Amniotic stem cell (primary cell): ENCODE measurements around the gene RTEL1.

ENCODE experiments used
- DNase-seq: peaks from one replicate; lab custom pipeline; 2025; lab: John Stamatoyannopoulos, UW

The RTEL1 gene

DNA sequence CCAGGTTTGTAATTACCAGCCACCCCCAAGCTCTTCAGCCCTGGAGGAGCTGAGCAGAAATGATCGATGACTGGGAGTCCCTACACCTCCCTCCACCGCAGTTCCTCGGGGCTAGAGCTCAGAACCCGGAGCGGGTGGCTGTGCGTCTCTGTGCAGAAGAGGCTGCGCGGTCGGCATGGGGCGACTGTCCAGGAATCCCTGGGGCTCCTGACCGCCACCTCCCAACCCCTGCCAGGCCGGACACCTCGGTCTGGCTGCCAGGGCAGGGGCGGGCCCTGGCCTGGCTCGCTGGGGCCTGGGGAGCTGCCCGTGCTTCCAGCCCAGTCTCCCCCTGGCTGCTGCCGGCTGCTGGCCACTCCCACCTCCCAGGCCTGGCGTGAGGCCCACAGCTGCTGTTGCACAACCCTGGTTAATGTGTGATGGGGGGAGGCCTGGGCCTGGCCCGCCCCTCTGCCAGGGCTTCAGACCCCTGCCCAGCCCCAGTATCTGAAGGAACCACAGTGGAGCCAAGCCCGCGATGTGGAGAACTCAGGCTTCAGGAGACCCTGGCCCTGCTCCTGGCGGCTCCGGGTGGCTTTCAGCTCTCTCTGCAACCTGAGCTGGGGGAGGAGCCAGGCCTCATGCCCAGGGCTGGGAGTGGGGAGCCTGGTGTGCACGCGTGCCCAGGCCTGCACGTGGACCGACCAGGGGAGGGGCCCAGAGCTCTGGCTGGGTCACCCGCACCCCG lies 82.7 kb downstream of the RTEL1 start:
- DNase-seq = peak; percentile 54

DNA sequence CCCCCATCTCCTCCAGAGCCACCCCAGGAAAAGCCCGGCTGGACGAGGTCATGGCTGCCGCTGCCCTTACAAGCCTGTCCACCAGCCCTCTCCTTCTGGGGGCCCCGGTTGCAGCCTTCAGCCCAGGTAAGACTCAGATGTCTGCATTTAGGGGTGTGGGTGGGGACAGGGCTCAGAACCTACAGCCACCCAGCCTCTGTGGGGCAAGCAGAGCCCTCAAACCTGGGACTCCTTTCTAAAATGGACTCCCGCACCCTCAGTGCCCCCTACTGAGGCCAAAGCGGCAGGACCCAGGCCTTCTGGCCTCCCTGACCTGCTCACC lies 83.2 kb downstream of the RTEL1 start:
- DNase-seq = no peak

DNA sequence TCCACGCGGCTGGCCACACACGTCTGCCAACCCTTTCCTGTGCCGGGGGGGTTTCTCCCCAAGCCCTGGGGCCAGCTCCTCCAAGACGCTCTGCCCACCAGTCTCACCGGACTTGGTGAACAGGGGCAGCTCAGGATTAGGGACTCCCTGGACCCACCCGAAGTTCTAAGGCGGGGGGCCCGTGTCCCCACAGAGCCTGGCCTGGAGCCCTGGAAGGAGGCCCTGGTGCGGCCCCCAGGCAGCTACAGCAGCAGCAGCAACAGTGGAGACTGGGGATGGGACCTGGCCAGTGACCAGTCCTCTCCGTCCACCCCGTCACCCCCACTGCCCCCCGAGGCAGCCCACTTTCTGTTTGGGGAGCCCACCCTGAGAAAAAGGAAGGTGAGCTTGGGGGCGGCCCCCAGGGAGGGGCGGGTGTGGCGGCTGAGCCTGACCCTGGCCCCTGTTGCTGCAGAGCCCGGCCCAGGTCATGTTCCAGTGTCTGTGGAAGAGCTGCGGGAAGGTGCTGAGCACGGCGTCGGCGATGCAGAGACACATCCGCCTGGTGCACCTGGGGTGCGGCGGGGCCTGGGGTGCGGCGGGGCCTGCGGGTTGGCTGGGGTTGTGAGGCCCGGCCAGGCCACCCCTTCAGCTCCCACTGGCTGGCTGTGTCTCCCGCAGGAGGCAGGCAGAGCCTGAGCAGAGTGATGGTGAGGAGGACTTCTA lies 83.7 kb downstream of the RTEL1 start:
- no peak for DNase-seq

DNA sequence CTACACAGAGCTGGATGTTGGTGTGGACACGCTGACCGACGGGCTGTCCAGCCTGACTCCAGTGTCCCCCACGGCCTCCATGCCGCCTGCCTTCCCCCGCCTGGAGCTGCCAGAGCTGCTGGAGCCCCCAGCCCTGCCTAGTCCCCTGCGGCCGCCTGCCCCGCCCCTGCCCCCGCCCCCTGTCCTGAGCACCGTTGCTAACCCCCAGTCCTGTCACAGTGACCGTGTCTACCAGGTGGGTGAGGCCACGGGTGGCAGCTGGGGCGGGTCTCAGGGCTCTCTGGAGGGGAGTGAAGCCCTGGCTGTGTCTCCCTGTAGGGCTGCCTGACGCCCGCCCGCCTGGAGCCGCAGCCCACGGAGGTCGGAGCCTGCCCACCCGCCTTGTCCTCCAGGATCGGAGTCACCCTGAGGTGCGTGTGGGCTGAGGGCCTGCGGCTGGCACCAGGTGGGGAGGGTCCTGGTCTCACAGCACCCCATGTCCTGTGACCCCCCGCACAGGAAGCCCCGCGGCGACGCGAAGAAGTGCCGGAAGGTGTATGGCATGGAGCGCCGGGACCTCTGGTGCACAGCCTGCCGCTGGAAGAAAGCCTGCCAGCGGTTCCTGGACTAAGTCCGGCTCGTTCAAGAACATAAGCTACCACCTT lies 84.4 kb downstream of the RTEL1 start:
- DNase-seq = no peak

DNA sequence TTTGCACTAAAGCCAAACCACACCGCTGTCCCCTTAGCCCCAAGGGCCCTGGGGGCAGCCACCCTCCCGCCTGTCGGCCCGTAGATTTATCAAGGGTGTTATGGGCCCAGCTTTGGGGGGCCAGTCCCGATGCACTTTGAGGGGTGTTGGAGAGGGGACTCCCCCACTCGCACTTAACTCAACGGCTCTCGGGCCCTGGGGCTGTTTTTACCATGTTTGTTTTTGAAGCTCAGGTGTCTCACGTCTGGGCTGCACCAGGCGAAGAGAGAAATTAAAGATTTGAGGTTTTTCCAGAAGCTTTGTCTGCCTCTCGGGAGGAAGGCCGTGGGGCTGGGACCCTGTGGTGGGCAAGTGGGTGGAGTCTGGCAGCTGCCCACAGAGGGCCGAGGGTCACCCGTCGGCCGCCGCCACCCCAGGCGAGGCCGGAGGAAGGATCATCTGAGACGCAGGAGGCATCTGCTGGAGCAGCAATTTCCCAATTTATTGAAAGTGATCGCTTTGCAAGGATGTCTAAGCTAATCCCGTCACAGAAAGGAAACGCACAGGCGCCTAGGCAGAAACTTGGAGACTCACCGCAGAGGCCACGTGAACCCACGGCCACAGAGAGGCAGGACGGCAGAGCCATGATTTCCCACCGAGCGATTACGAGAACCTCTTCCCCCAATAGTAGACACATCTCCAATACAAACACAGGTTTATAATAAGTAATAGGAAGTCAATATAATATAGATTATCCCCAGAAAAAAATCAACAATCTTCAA lies 85.3 kb downstream of the RTEL1 start:
- no peak for DNase-seq

DNA sequence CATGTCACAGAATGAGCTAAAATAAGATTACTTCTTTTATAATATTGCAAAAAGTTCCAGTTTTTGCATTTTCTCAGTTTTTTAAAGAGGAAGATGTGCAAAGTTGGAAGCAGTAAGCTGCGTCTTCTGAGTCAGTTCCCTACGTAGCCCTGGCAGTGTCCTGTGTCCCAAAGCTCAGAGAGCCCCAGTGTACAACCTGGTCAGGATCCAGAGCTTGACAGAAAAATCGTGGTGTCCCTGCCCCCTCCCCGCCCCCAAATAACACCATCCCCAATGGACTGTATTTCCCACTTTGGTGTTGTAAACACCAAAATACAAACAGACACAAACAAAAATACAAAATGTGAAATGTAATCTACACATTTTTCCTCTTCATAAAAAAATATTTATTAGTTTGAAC lies 86.0 kb downstream of the RTEL1 start:
- DNase-seq = no peak

DNA sequence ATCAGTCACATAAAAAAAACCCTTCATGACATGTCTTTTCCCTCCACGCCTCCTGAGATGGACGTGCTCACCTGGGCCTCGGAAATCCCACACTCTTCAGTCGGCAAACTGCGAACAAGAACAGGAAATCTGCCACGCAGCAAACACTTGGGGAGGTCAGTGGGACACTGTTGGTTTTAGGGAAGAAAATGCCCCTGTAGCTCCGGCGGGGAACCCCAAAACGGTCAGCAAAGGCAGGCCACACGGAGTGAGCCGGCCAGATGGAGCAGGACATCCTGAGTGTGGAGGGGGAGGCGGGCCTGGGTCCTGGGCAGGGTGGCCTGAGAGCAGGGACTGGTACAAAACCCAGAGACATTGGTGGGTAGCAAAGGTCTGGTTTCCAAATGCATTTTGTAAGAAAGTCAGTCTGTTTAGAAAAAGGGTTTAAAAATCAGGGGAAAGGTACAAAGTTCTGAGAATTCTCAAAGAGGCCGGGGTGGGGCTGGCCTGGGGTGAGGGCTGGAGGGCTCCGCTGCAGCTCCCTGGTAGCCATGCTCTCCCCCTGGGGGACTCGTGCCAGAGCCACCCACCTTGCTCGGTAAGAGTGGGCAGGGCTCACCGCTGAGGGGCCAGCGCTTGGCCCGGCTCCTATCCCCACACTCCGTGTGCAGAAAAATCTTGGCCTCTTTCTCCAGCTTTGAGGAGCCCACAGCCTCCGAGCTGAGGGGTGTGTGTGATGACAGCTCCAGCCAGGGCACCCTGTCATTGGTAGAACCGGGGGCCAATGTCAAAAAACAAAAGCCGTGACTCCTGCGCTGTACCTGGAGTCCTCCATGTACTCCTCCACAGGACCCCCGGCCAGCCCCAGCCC lies 86.7 kb downstream of the RTEL1 start:
- no peak for DNase-seq

DNA sequence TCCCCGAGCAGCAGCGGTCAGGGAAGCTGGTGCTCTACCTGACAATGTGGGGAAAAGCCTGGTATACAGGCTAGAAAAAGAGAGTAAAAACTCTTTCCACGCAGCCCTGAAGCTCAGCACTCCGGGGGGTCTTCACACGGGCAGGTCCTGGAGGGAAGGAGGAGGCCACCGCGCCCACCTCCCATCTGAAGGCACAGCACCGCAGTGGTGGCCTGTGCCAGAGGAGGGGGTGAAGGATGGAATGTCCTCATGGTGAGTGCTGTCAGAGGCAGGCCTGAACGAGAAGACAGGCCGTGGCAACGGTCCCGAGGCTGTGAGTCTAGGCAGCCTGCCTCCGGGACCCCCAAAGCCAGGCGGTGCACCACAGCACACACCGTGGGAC lies 87.3 kb downstream of the RTEL1 start:
- no peak for DNase-seq
